HG03457 (cell line): ENCODE data around the gene POLR3K.
"Not testable (repeated sequence)": the region's sequence is repeated elsewhere in the genome, so short reads cannot be mapped to it uniquely, and the experiment has no call there.

Source experiments
- ATAC-seq: cut with Tn5 transposase; IDR thresholded peaks from one replicate; pipeline ENCODE4 v1.9.1; 2021; ENCODE audit warnings: moderate number of reproducible peaks; ENCODE audit not compliant: unreplicated experiment

Gene POLR3K

GRCh38 chr16:24151-24550 is 29.3 kb downstream of the POLR3K start:
- ATAC-seq, result not testable (repeated sequence)

- ATAC-seq, result not testable (repeated sequence)
These were observed 32.5 kb downstream of the POLR3K start for GRCh38 chr16:20886-21285.

DNA sequence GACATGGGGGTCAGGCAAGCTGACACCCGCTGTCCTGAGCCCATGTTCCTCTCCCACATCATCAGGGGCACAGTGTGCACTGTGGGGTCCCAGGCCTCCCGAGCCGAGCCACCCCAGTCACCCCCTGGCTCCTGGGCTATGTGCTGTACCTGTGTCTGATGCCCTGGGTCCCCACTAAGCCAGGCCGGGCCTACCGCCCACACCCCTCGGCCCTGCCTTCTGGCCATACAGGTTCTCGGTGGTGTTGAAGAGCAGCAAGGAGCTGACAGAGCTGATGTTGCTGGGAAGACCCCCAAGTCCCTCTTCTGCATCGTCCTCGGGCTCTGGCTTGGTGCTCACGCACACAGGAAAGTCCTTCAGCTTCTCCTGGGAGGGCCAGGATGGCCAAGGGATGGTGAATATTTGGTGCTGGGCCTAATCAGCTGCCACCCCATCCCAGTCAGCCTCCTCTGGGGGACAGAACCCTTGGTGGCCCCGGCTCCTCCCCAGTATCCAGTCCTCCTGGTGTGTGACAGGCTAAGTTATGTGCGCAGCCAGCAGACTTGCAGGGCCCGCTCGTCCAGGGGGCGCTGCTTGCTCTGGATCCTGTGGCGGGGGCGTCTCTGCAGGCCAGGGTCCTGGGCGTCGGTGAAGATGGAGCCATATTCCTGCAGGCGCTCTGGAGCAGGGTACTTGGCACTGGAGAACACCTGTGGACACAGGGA is 36.2 kb downstream of the POLR3K start:
- not testable (repeated sequence) for ATAC-seq

DNA sequence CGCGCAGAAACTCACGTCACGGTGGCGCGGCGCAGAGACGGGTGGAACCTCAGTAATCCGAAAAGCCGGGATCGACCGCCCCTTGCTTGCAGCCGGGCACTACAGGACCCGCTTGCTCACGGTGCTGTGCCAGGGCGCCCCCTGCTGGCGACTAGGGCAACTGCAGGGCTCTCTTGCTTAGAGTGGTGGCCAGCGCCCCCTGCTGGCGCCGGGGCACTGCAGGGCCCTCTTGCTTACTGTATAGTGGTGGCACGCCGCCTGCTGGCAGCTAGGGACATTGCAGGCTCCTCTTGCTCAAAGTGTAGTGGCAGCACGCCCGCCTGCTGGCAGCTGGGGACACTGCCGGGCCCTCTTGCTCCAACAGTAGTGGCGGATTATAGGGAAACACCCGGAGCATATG is 42.6 kb downstream of the POLR3K start:
- ATAC-seq, result not testable (repeated sequence)

GRCh38 chr16:9903-10665 is 43.3 kb downstream of the POLR3K start:
- ATAC-seq, result no peak
